HTERT RPE-1 (cell line): ENCODE data around the gene DCD.
"Not testable (repeated sequence)": the region's sequence is repeated elsewhere in the genome, so short reads cannot be mapped to it uniquely, and the experiment has no call there.

ENCODE experiments used
- in situ Hi-C: fragments of 300-500 bp; cut with MboI; formaldehyde crosslinking; loops from 4 replicates; pipeline ENCODE4 v1.14.3; 2020; ENCODE audit warnings: low sequenced_read_pairs

DCD gene

GRCh38 chr12:54648265-54648664 lies at the start of gene DCD:
DCD (minus strand) TSS chr12:54648365; CDS start chr12:54648303, 62 bp downstream.
- in situ Hi-C loops: no loop called here

GRCh38 chr12:54697851-54698250 lies 49.7 kb upstream of the DCD start:
- in situ Hi-C loops: no loop called here

- in situ Hi-C loops: no loop called here
These were observed 44.2 kb upstream of the DCD start for GRCh38 chr12:54692353-54692752.

GRCh38 chr12:54689984-54690383 lies 41.8 kb upstream of the DCD start:
- in situ Hi-C loops: no loop called here

- in situ Hi-C loops: no loop called here
These were observed 40.8 kb upstream of the DCD start for GRCh38 chr12:54689034-54689372.

GRCh38 chr12:54688309-54689033 lies 40.3 kb upstream of the DCD start:
- in situ Hi-C loops: no loop called here

- in situ Hi-C loops: no loop called here
These were observed 36.8 kb upstream of the DCD start for GRCh38 chr12:54684636-54685630.

- in situ Hi-C loops: no loop called here
These were observed 35.2 kb upstream of the DCD start for GRCh38 chr12:54683398-54683797.

GRCh38 chr12:54682674-54683073 lies 34.5 kb upstream of the DCD start:
- in situ Hi-C loops: no loop called here

GRCh38 chr12:54680374-54680773 lies 32.2 kb upstream of the DCD start:
- in situ Hi-C loops: no loop called here

GRCh38 chr12:54678131-54678530 lies 30.0 kb upstream of the DCD start:
- in situ Hi-C loops: no loop called here

GRCh38 chr12:54667945-54668344 lies 19.8 kb upstream of the DCD start:
- in situ Hi-C loops: no loop called here

GRCh38 chr12:54666008-54666407 lies 17.8 kb upstream of the DCD start:
- in situ Hi-C loops: no loop called here

- in situ Hi-C loops: not testable (repeated sequence)
These were observed 17.0 kb upstream of the DCD start for GRCh38 chr12:54665022-54665635.

GRCh38 chr12:54663603-54664002 lies 15.4 kb upstream of the DCD start:
- in situ Hi-C loops: no loop called here

GRCh38 chr12:54662026-54662425 lies 13.9 kb upstream of the DCD start:
- in situ Hi-C loops: no loop called here

- in situ Hi-C loops: no loop called here
These were observed 12.9 kb upstream of the DCD start for GRCh38 chr12:54661048-54661447.

GRCh38 chr12:54660320-54660962 lies 12.3 kb upstream of the DCD start:
- in situ Hi-C loops: no loop called here

GRCh38 chr12:54658306-54659264 lies 10.4 kb upstream of the DCD start:
- in situ Hi-C loops: no loop called here

- in situ Hi-C loops: no loop called here
These were observed 9.0 kb upstream of the DCD start for GRCh38 chr12:54657105-54657607.
